Astrocyte (in vitro differentiated cells and primary cell): ENCODE measurements around the gene LIME1.

Experiments used
- CTCF ChIP-seq: IDR thresholded peaks from 2 replicates; pipeline ENCODE4 v1.5.1; 2011; ENCODE audit warnings: low read depth, mild to moderate bottlenecking, inconsistent platforms, low read length, moderate library complexity; ENCODE audit not compliant: insufficient read depth
- EZH2 ChIP-seq: IDR thresholded peaks from 2 replicates; pipeline ENCODE4 v1.6.1; 2012; ENCODE audit warnings: mild to moderate bottlenecking, low read length, inconsistent platforms; ENCODE audit not compliant: insufficient read depth

DNA sequence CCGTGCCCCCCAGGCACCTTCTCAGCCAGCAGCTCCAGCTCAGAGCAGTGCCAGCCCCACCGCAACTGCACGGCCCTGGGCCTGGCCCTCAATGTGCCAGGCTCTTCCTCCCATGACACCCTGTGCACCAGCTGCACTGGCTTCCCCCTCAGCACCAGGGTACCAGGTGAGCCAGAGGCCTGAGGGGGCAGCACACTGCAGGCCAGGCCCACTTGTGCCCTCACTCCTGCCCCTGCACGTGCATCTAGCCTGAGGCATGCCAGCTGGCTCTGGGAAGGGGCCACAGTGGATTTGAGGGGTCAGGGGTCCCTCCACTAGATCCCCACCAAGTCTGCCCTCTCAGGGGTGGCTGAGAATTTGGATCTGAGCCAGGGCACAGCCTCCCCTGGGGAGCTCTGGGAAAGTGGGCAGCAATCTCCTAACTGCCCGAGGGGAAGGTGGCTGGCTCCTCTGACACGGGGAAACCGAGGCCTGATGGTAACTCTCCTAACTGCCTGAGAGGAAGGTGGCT lies 39.1 kb upstream of the LIME1 start:
- TF ChIP-seq CTCF (no peak), EZH2 (no peak)
